NT2/D1 (cell line): Measurements from ENCODE around the gene BEND6.

Experiments
- YY1 ChIP-seq: IDR thresholded peaks from 2 replicates; pipeline ENCODE4 v1.6.1; 2011; ENCODE audit not compliant: insufficient read length, insufficient read depth
- ZNF274 ChIP-seq: IDR thresholded peaks from 2 replicates; pipeline ENCODE4 v1.6.1; 2011; ENCODE audit warnings: mild to moderate bottlenecking, low read depth, low read length

GRCh38 chr6:56957856-56958255, 2.9 kb downstream of the BEND6 start:
- no peak for TF ChIP-seq YY1
- no peak for TF ChIP-seq ZNF274
